ENCODE measurements around the gene ADRA2B. TPM values are rescaled to one million over a fixed set of nuclear protein-coding genes. Genes with fewer than 3 reads are reported as not detected.

ADRA2B gene
- total RNA-seq, 3 donors from 2014 or later, result 0.40 to 0.57 (median 0.40) TPM

- DNase-seq, result no peak
- Mint-ChIP-seq H3K9me3 (no peaks in the 10 kb centered on the region), H3K4me3 (no peak overlapping the region), H3K4me1 (ENCODE audit: low read depth) (peaks cover 74% of the 10 kb centered on the region), H3K36me3 (ENCODE audit: insufficient read depth) (no peaks in the 10 kb centered on the region), H3K27me3 (ENCODE audit: low read depth) (no peaks in the 10 kb centered on the region)
- no peak for ATAC-seq
These were observed 37.6 kb upstream of the ADRA2B start for GRCh38 chr2:96153991-96154431.

- no peak overlapping the region for H3K4me3 Mint-ChIP-seq
- ATAC-seq (no peak), DNase-seq (no peak)
- no peaks in the 10 kb centered on the region for H3K9me3 Mint-ChIP-seq
- H3K4me1 Mint-ChIP-seq (ENCODE audit: low read depth), result peaks cover 75% of the 10 kb centered on the region
- H3K27me3 Mint-ChIP-seq (ENCODE audit: low read depth), result no peaks in the 10 kb centered on the region
- H3K36me3 Mint-ChIP-seq (ENCODE audit: insufficient read depth), result no peaks in the 10 kb centered on the region
These were observed 36.9 kb upstream of the ADRA2B start for GRCh38 chr2:96153291-96153713.

- H3K4me1 Mint-ChIP-seq (ENCODE audit: low read depth), result peaks cover 75% of the 10 kb centered on the region
- no peak for ATAC-seq
- H3K9me3 Mint-ChIP-seq, result no peaks in the 10 kb centered on the region
- no peak overlapping the region for H3K4me3 Mint-ChIP-seq
- no peak for DNase-seq
- H3K27me3 Mint-ChIP-seq (ENCODE audit: low read depth), result no peaks in the 10 kb centered on the region
- H3K36me3 Mint-ChIP-seq (ENCODE audit: insufficient read depth), result no peaks in the 10 kb centered on the region
These were observed 36.2 kb upstream of the ADRA2B start for GRCh38 chr2:96152304-96153161.

GRCh38 chr2:96151595-96152303 lies 35.4 kb upstream of the ADRA2B start:
- DNase-seq, result no peak

GRCh38 chr2:96150791-96151594 lies 34.6 kb upstream of the ADRA2B start:
- Mint-ChIP-seq H3K9me3 (no peaks in the 10 kb centered on the region), H3K36me3 (ENCODE audit: insufficient read depth) (no peaks in the 10 kb centered on the region), H3K27me3 (ENCODE audit: low read depth) (no peaks in the 10 kb centered on the region), H3K4me1 (ENCODE audit: low read depth) (peaks cover 72% of the 10 kb centered on the region), H3K4me3 (no peak overlapping the region)
- DNase-seq (no peak), ATAC-seq (no peak)

More at GRCh38 chr2:96151595-96152303, 35.4 kb upstream of the ADRA2B start:
- H3K4me1 Mint-ChIP-seq (ENCODE audit: low read depth), result peaks cover 75% of the 10 kb centered on the region
- ATAC-seq, result no peak
- no peaks in the 10 kb centered on the region for H3K27me3 Mint-ChIP-seq (ENCODE audit: low read depth)
- no peak overlapping the region for H3K4me3 Mint-ChIP-seq
- no peaks in the 10 kb centered on the region for H3K9me3 Mint-ChIP-seq
- no peaks in the 10 kb centered on the region for H3K36me3 Mint-ChIP-seq (ENCODE audit: insufficient read depth)

GRCh38 chr2:96150007-96150640 lies 33.8 kb upstream of the ADRA2B start:
- Mint-ChIP-seq H3K27me3 (ENCODE audit: low read depth) (no peaks in the 10 kb centered on the region), H3K4me3 (no peak overlapping the region), H3K9me3 (no peaks in the 10 kb centered on the region), H3K36me3 (ENCODE audit: insufficient read depth) (no peaks in the 10 kb centered on the region), H3K4me1 (ENCODE audit: low read depth) (peaks cover 71% of the 10 kb centered on the region)
- DNase-seq (no peak), ATAC-seq (no peak)

- peaks cover 69% of the 10 kb centered on the region for H3K4me1 Mint-ChIP-seq (ENCODE audit: low read depth)
- no peaks in the 10 kb centered on the region for H3K9me3 Mint-ChIP-seq
- peak; percentile 98 for DNase-seq
- peaks cover 11% of the 10 kb centered on the region for H3K36me3 Mint-ChIP-seq (ENCODE audit: insufficient read depth)
- no peaks in the 10 kb centered on the region for H3K27me3 Mint-ChIP-seq (ENCODE audit: low read depth)
- ATAC-seq, result peak; percentile 56 to 58
- H3K4me3 Mint-ChIP-seq, result peak overlapping the region; percentile 80
These were observed 32.2 kb upstream of the ADRA2B start for GRCh38 chr2:96148410-96149217.

GRCh38 chr2:96147593-96148201 lies 31.3 kb upstream of the ADRA2B start:
- Mint-ChIP-seq H3K9me3 (no peaks in the 10 kb centered on the region), H3K36me3 (ENCODE audit: insufficient read depth) (peaks cover 19% of the 10 kb centered on the region), H3K27me3 (ENCODE audit: low read depth) (no peaks in the 10 kb centered on the region), H3K4me3 (peak overlapping the region; percentile 80), H3K4me1 (ENCODE audit: low read depth) (peaks cover 62% of the 10 kb centered on the region)
- ATAC-seq (no peak), DNase-seq (no peak)

GRCh38 chr2:96146881-96147592 lies 30.7 kb upstream of the ADRA2B start:
- Mint-ChIP-seq H3K36me3 (ENCODE audit: insufficient read depth) (peaks cover 25% of the 10 kb centered on the region), H3K9me3 (no peaks in the 10 kb centered on the region), H3K4me3 (peak overlapping the region; percentile 84), H3K4me1 (ENCODE audit: low read depth) (peaks cover 62% of the 10 kb centered on the region), H3K27me3 (ENCODE audit: low read depth) (no peaks in the 10 kb centered on the region)
- DNase-seq (no peak), ATAC-seq (no peak)

- Mint-ChIP-seq H3K27me3 (ENCODE audit: low read depth) (no peaks in the 10 kb centered on the region), H3K36me3 (ENCODE audit: insufficient read depth) (peaks cover 28% of the 10 kb centered on the region), H3K4me1 (ENCODE audit: low read depth) (peaks cover 60% of the 10 kb centered on the region), H3K4me3 (peak overlapping the region; percentile 84), H3K9me3 (no peaks in the 10 kb centered on the region)
- ATAC-seq (peak; percentile 39 to 44), DNase-seq (peak; percentile 86)
These were observed 29.9 kb upstream of the ADRA2B start for GRCh38 chr2:96146153-96146880.

GRCh38 chr2:96145848-96146152 lies 29.4 kb upstream of the ADRA2B start:
- Mint-ChIP-seq H3K9me3 (no peaks in the 10 kb centered on the region), H3K4me3 (peak overlapping the region; percentile 84), H3K27me3 (ENCODE audit: low read depth) (no peaks in the 10 kb centered on the region), H3K36me3 (ENCODE audit: insufficient read depth) (peaks cover 28% of the 10 kb centered on the region), H3K4me1 (ENCODE audit: low read depth) (peaks cover 55% of the 10 kb centered on the region)
- DNase-seq, result no peak
- no peak for ATAC-seq

Measured in activated T-cell treated with anti-CD3 and anti-CD28 coated beads, Interleukin-2, amount 50 U/mL, for 4 hours (primary cell).